ENCODE data around the gene RET. TPM values are rescaled to one million over a fixed set of nuclear protein-coding genes. Genes with fewer than 3 reads are reported as not detected.

Gene RET
- total RNA-seq, 6 donors from 2014 or later = 0.11 to 0.98 (median 0.30) TPM; not detected in 1

DNA sequence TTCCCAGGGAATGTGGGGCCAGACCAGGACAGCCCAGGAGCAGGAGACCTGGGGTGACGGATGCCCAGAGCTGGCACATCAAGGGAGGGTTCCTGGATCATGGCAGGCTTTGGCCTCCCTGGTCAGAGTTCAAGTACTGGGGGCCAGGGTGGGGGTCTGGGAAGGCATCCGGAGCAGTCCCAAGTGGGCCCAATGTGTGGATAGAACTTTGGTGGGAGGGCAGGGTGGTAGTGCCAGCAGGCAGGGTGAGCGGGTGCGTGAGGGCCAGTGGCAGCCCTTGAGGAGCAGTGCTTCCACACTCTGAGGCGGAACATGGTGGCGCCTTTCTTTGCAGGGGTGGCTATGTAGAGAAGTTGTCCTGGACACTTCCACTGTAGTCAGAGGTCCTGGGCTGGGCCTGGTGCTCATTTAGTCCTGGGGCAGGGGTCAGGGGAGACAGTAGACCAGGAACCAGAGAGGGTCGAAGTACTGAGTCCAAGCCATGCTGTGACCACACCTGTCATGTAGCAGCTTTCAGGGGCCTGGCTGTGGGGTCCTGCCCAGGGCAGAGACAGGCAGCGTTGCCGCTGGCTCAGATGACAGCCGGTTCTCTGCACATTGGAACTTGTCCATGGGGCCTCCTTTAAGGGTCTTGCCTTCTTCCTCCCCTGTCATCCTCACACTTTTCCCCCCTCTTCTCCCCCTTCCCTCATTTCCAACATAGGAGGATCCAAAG is 39.2 kb downstream of the RET start:
- ATAC-seq (ENCODE audit: low FRiP score in 2 of 2) (no peak), DNase-seq (no peak)
- Histone ChIP-seq H3K27ac (no peak overlapping the region), H3K27me3 (no peaks in the 10 kb centered on the region), H3K9me3 (no peaks in the 10 kb centered on the region), H3K36me3 (no peaks in the 10 kb centered on the region), H3K4me1 (peaks cover 0 to 7% (median 3%) of the 10 kb centered on the region in 4 donors), H3K4me3 (no peak overlapping the region)
- 88 to 92% methylated on average over 10 of the region's 10 CpGs for WGBS, 2 donors
- TF ChIP-seq, protein P1, sequence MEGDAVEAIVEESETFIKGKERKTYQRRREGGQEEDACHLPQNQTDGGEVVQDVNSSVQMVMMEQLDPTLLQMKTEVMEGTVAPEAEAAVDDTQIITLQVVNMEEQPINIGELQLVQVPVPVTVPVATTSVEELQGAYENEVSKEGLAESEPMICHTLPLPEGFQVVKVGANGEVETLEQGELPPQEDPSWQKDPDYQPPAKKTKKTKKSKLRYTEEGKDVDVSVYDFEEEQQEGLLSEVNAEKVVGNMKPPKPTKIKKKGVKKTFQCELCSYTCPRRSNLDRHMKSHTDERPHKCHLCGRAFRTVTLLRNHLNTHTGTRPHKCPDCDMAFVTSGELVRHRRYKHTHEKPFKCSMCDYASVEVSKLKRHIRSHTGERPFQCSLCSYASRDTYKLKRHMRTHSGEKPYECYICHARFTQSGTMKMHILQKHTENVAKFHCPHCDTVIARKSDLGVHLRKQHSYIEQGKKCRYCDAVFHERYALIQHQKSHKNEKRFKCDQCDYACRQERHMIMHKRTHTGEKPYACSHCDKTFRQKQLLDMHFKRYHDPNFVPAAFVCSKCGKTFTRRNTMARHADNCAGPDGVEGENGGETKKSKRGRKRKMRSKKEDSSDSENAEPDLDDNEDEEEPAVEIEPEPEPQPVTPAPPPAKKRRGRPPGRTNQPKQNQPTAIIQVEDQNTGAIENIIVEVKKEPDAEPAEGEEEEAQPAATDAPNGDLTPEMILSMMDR (IDR thresholded peaks at IDR 0.05) = no peak
- TF ChIP-seq POLR2A (IDR thresholded peaks at IDR 0.05) (no peak), EP300 (IDR thresholded peaks at IDR 0.05) (no peak), POLR2AphosphoS5 (IDR thresholded peaks at IDR 0.05) (no peak)

DNA sequence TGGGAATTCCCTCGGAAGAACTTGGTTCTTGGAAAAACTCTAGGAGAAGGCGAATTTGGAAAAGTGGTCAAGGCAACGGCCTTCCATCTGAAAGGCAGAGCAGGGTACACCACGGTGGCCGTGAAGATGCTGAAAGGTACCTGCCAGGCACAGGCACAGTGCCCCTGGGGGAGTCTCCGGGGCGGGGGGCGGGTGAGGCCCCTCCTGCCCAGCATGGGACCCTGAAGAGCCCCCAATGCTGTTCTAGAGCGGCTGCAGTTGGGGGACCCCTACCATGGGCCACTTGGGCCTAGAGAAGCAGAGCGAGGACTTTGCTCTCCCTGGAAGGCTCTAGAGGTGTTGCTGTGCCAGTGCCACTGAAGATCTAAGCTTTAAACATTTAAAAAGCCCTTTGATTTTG is 39.7 kb downstream of the RET start:
- ATAC-seq (ENCODE audit: low FRiP score in 2 of 2) (no peak), DNase-seq (no peak)
- Histone ChIP-seq H3K36me3 (no peaks in the 10 kb centered on the region), H3K9me3 (no peaks in the 10 kb centered on the region), H3K27me3 (no peaks in the 10 kb centered on the region), H3K4me3 (no peak overlapping the region), H3K4me1 (peaks cover 0 to 13% (median 6%) of the 10 kb centered on the region in 4 donors), H3K27ac (no peak overlapping the region)
- TF ChIP-seq POLR2A (IDR thresholded peaks at IDR 0.05) = no peak
- TF ChIP-seq, protein P1 (IDR thresholded peaks at IDR 0.05) = no peak
- no peak for TF ChIP-seq EP300 (IDR thresholded peaks at IDR 0.05)
- TF ChIP-seq POLR2AphosphoS5 (IDR thresholded peaks at IDR 0.05) = no peak
- 89 to 95% methylated on average over 5 to 10 of the region's 10 CpGs for WGBS, 2 donors

DNA sequence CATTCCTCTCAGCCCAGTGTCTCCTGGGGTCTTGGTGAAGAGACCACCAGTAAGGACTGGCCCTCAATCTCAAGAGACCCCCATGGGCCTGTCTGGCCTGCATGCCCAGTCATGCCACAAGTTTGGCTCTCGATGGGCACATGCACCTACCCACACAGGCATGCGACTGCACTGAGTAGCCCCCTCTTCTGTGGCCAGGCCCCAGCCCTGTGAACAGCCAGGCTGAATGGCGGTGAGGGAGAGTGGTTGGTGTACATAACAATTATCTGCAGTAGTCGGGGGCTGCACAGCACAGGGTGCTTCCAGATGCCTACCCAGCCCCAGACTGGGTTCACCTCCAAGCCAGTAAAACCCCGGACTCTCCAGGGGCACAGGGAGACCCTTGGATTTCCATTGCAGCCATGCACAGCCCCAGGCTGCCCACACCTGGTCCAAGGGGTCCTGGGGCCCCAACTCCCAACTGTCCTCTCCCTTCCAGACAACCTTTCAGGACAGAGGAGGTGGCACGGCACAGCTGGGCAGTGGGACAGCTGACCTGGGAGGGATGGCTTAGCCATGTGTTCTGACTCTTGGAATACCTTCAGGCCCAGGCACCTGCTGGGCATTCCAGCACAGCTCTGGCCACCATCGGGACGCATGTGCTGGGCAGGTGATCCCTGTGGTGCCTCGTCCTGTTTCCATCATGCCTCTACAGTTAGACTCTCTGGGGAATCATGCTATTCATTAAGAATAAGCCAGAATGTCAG is 40.3 kb downstream of the RET start:
- no peaks in the 10 kb centered on the region for H3K36me3 ChIP-seq
- H3K27me3 ChIP-seq = no peaks in the 10 kb centered on the region
- H3K4me3 ChIP-seq = no peak overlapping the region
- WGBS, 2 donors = 82 to 90% methylated on average over 9 of the region's 9 CpGs
- H3K4me1 ChIP-seq = peaks cover 0 to 17% (median 8%) of the 10 kb centered on the region in 4 donors
- no peak overlapping the region for H3K27ac ChIP-seq
- no peak for TF ChIP-seq POLR2AphosphoS5 (IDR thresholded peaks at IDR 0.05)
- no peak for TF ChIP-seq EP300 (IDR thresholded peaks at IDR 0.05)
- no peak for TF ChIP-seq POLR2A (IDR thresholded peaks at IDR 0.05)
- TF ChIP-seq, protein P1 (IDR thresholded peaks at IDR 0.05) = no peak
- no peaks in the 10 kb centered on the region for H3K9me3 ChIP-seq
- no peak for DNase-seq
- no peak for ATAC-seq (ENCODE audit: low FRiP score in 2 of 2)

DNA sequence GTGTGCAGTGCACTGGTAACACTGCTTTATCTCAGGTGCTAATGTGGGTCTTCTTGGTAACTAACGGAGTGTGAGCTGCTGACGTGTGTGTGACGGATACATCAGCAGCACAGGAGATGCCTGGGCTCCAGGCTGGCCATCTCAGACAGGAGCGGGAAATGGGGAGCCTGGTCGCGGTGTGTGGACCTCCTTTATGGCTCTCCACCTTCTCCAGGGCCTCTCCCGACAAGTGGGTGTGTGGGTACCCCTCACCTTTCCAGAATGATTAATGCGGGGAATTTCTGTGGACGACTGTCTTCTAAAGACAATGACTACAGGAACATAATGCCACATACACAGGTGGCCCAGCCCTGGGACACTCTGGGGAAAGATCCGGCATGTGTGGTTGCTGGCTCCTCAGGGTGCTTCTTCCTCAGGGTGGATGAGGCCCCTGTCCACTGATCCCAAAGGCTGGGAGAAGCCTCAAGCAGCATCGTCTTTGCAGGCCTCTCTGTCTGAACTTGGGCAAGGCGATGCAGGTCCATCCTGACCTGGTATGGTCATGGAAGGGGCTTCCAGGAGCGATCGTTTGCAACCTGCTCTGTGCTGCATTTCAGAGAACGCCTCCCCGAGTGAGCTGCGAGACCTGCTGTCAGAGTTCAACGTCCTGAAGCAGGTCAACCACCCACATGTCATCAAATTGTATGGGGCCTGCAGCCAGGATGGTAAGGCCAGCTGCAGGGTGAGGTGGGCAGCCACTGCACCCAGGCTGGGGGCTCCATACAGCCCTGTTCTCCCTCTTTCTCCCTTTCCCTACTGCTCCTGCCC is 41.1 kb downstream of the RET start:
- Histone ChIP-seq H3K4me1 (peaks cover 0 to 17% (median 8%) of the 10 kb centered on the region in 4 donors), H3K4me3 (no peak overlapping the region), H3K9me3 (no peaks in the 10 kb centered on the region), H3K36me3 (no peaks in the 10 kb centered on the region), H3K27me3 (no peaks in the 10 kb centered on the region), H3K27ac (no peak overlapping the region)
- WGBS, 2 donors = 89 to 90% methylated on average over 9 to 18 of the region's 18 CpGs
- no peak for TF ChIP-seq POLR2A (IDR thresholded peaks at IDR 0.05)
- no peak for TF ChIP-seq POLR2AphosphoS5 (IDR thresholded peaks at IDR 0.05)
- no peak for TF ChIP-seq EP300 (IDR thresholded peaks at IDR 0.05)
- TF ChIP-seq, protein P1 (IDR thresholded peaks at IDR 0.05) = no peak
- no peak for DNase-seq
- no peak for ATAC-seq (ENCODE audit: low FRiP score in 2 of 2)
